ENCODE data around the gene SSTR3. TPM values are rescaled to one million over a fixed set of nuclear protein-coding genes. Genes with fewer than 3 reads are reported as not detected.

The SSTR3 gene
- total and polyA plus RNA-seq, 2 experiments from 2014 or later = 0.06 TPM; not detected in 1

- Histone ChIP-seq H3K27ac (no peak overlapping the region), H3K9me3 (ENCODE audit: low read depth) (no peaks in the 10 kb centered on the region), H3K27me3 (peaks cover 6% of the 10 kb centered on the region), H3K4me3 (no peak overlapping the region), H3K4me1 (ENCODE audit: low read depth) (peaks cover 9% of the 10 kb centered on the region), H3K36me3 (no peaks in the 10 kb centered on the region)
- no peak for DNase-seq (ENCODE audit: low read depth in 1 of 2, low spot score in 1 of 2)
- no peak for TF ChIP-seq CTCF (IDR thresholded peaks at IDR 0.05; ENCODE audit: low read depth, low read length)
Observed at GRCh38 chr22:37258005-37258752, 45.9 kb upstream of the SSTR3 start.

GRCh38 chr22:37256075-37256726, 43.9 kb upstream of the SSTR3 start:
- Histone ChIP-seq H3K9me3 (ENCODE audit: low read depth) (no peaks in the 10 kb centered on the region), H3K27ac (no peak overlapping the region), H3K36me3 (no peaks in the 10 kb centered on the region), H3K4me3 (no peak overlapping the region), H3K27me3 (peaks cover 6% of the 10 kb centered on the region), H3K4me1 (ENCODE audit: low read depth) (peaks cover 9% of the 10 kb centered on the region)
- no peak for DNase-seq (ENCODE audit: low read depth in 1 of 2, low spot score in 1 of 2)
- TF ChIP-seq CTCF (IDR thresholded peaks at IDR 0.05; ENCODE audit: low read depth, low read length) = no peak

- Histone ChIP-seq H3K9me3 (ENCODE audit: low read depth) (no peaks in the 10 kb centered on the region), H3K4me1 (ENCODE audit: low read depth) (peaks cover 9% of the 10 kb centered on the region), H3K27ac (no peak overlapping the region), H3K36me3 (no peaks in the 10 kb centered on the region), H3K4me3 (no peak overlapping the region), H3K27me3 (peaks cover 6% of the 10 kb centered on the region)
- DNase-seq (ENCODE audit: low read depth in 1 of 2, low spot score in 1 of 2) = no peak
- TF ChIP-seq CTCF (IDR thresholded peaks at IDR 0.05; ENCODE audit: low read depth, low read length) = no peak
Observed at GRCh38 chr22:37255558-37256006, 43.3 kb upstream of the SSTR3 start.

GRCh38 chr22:37254867-37255233, 42.6 kb upstream of the SSTR3 start:
- Histone ChIP-seq H3K27me3 (peaks cover 5% of the 10 kb centered on the region), H3K27ac (no peak overlapping the region), H3K4me3 (no peak overlapping the region), H3K36me3 (no peaks in the 10 kb centered on the region), H3K4me1 (ENCODE audit: low read depth) (peaks cover 9% of the 10 kb centered on the region), H3K9me3 (ENCODE audit: low read depth) (no peaks in the 10 kb centered on the region)
- peak in 1 of 2 donors; percentile 75 for DNase-seq (ENCODE audit: low read depth in 1 of 2, low spot score in 1 of 2)
- no peak for TF ChIP-seq CTCF (IDR thresholded peaks at IDR 0.05; ENCODE audit: low read depth, low read length)

GRCh38 chr22:37254209-37254866, 42.1 kb upstream of the SSTR3 start:
- Histone ChIP-seq H3K9me3 (ENCODE audit: low read depth) (no peaks in the 10 kb centered on the region), H3K27me3 (no peaks in the 10 kb centered on the region), H3K4me3 (no peak overlapping the region), H3K27ac (no peak overlapping the region), H3K36me3 (no peaks in the 10 kb centered on the region), H3K4me1 (ENCODE audit: low read depth) (peaks cover 8% of the 10 kb centered on the region)
- DNase-seq (ENCODE audit: low read depth in 1 of 2, low spot score in 1 of 2) = peak in 1 of 2 donors; percentile 77
- TF ChIP-seq CTCF (IDR thresholded peaks at IDR 0.05; ENCODE audit: low read depth, low read length) = no peak

Data from cardiac muscle cell (in vitro differentiated cells and primary cell).